Body of pancreas (tissue), 4 donors: ENCODE measurements around the gene IKZF5. TPM values are rescaled to one million over a fixed set of nuclear protein-coding genes. Genes with fewer than 3 reads are reported as not detected.

Source experiments
- ATAC-seq: fragments of 150-250 bp; one replicate; pipeline ENCODE4 v1.9.1; 2016
- DNase-seq, 4 donors: peaks; one replicate each; pipeline ENCODE4 v3.0.0-alpha.2; 2019
- H3K27ac ChIP-seq, 4 donors: fragments of 200-600 bp; sonication (generic); 1 replicate in 3 of 4; 2 replicates in 1 of 4; pipeline versions ENCODE4 v1.5.1 to v1.6.1; 2016 to 2019; ENCODE audit warnings: mild to moderate bottlenecking in 1 of 4, mixed read lengths in 1 of 4, moderate library complexity in 1 of 4
- H3K27me3 ChIP-seq, 2 donors: fragments of 200-600 bp; sonication (generic); one replicate each; pipeline ENCODE4 v1.6.0; 2016; ENCODE audit warnings: mild to moderate bottlenecking in 1 of 2
- H3K36me3 ChIP-seq, 2 donors: fragments of 200-600 bp; sonication (generic); replicated peaks in 1 of 2; 2 replicates each; pipeline ENCODE4 v1.5.1; 2016; ENCODE audit warnings: low read depth in 2 of 2; ENCODE audit not compliant: insufficient read depth in 1 of 2
- H3K4me1 ChIP-seq: fragments of 200-600 bp; sonication (generic); one replicate; pipeline ENCODE4 v1.6.0; 2016
- H3K4me3 ChIP-seq, 2 donors: fragments of 200-600 bp; sonication (generic); 1 replicate in 1 of 2; 2 replicates in 1 of 2; pipeline ENCODE4 v1.5.1; 2016 to 2019
- H3K9me3 ChIP-seq, 3 donors: fragments of 200-600 bp; sonication (generic); 1 replicate in 2 of 3; 2 replicates in 1 of 3; pipeline ENCODE4 v1.5.1; 2016
- CTCF ChIP-seq, 7 experiments: fragments of 450-650 bp in 4 of 7; fragments of 200-600 bp in 3 of 7; sonication (generic) in 3 of 7; IDR thresholded peaks; one replicate each; pipeline ENCODE4 v1.5.1; 2016 to 2019; ENCODE audit warnings: antibody characterized with exemption in 7 of 7
- POLR2A ChIP-seq, 3 donors: fragments of 450-650 bp; IDR thresholded peaks; one replicate each; pipeline ENCODE4 v1.6.1; 2016; ENCODE audit warnings: antibody characterized with exemption in 3 of 3, mild to moderate bottlenecking in 2 of 3
- WGBS, 2 donors: methylation state at CpG; one replicate each; pipeline ENCODE4 v1.1.5; 2017; 5-methylcytosine and 5-hydroxymethylcytosine counted together
- intact Hi-C: fragments of 100-400 bp; cut with DNase I; formaldehyde crosslinking; loops from one replicate; pipeline ENCODE4 v1.15.1; 2023
- total RNA-seq, 2 donors: library from RNA; depleted of rRNA; stranded (reverse); fragments of >200 nt; gene quantifications; one replicate each; pipeline ENCODE4 v1.1.0, GENCODE V29; 2016

Gene IKZF5
- total RNA-seq, 2 donors from 2014 or later: 3.6 to 10.4 TPM

DNA sequence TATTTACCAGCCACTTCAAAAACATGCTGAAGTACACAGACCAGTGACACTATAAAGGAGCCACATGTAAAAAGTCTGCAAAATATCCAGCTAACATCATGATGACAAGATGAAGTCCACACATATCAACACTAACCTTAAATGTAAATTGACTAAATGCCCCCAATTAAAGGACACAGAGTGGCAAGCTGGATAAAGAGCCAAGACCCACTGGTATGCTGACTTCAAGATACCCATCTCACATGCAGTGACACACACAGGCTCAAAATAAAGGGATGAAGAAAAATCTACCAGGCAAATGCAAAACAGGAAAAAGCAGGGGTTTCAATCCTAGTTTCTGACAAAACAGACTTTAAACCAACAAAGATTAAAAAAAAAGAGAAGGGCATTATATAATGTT, 41.7 kb downstream of the IKZF5 start:
- H3K9me3 ChIP-seq: no peaks in the 10 kb centered on the region

DNA sequence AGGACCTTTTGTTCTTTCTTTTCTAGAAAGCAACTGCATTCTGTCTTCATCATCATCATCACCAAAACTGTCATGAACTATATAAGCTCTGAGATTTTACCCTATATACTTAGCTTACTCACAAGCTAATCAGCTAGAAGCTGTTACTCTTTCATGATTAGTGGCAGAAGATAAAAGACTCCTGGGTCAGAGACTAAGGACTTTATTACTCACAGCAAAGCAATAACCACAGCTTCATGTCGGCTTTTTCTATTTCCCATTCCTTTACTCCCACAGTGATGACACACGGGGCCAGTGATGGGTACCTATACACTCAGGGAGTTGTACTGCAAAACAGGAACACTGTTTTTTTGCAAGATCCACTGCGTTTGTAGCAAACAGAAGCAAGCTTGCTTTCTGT, 46.2 kb downstream of the IKZF5 start:
- Histone ChIP-seq H3K4me3 (no peak overlapping the region), H3K27ac (no peak overlapping the region), H3K4me1 (no peaks in the 10 kb centered on the region), H3K27me3 (no peaks in the 10 kb centered on the region), H3K36me3 (no peaks in the 10 kb centered on the region), H3K9me3 (no peaks in the 10 kb centered on the region)
- DNase-seq (no peak), ATAC-seq (no peak)
- 49 to 72% methylated on average over 3 of the region's 3 CpGs for WGBS, 2 donors
- TF ChIP-seq POLR2A (IDR thresholded peaks at IDR 0.05): no peak
- intact Hi-C loops: no loop called here

More for the DNA sequence above, 41.7 kb downstream of the IKZF5 start:
- Histone ChIP-seq H3K27me3 (no peaks in the 10 kb centered on the region), H3K4me1 (no peaks in the 10 kb centered on the region), H3K36me3 (no peaks in the 10 kb centered on the region), H3K4me3 (no peak overlapping the region), H3K27ac (no peak overlapping the region)
- intact Hi-C loops: no loop called here
- no peak for DNase-seq
- ATAC-seq: no peak
- no peak for TF ChIP-seq POLR2A (IDR thresholded peaks at IDR 0.05)

- no peak for TF ChIP-seq POLR2A (IDR thresholded peaks at IDR 0.05)
- no peak for TF ChIP-seq CTCF (IDR thresholded peaks at IDR 0.05)
- H3K36me3 ChIP-seq: no peaks in the 10 kb centered on the region
- H3K4me3 ChIP-seq: no peak overlapping the region
- peaks cover 15% of the 10 kb centered on the region for H3K4me1 ChIP-seq
- peaks cover 0 to 3% (median 0%) of the 10 kb centered on the region in 3 donors for H3K9me3 ChIP-seq
- WGBS, 2 donors: 63% methylated on average over 5 of the region's 5 CpGs
- ATAC-seq (no peak), DNase-seq (no peak)
- no peak overlapping the region for H3K27ac ChIP-seq
- H3K27me3 ChIP-seq: no peaks in the 10 kb centered on the region
- intact Hi-C loops: no loop called here
Observed at GRCh38 chr10:122957474-122957873, 51.1 kb downstream of the IKZF5 start.

GRCh38 chr10:122955892-122956291, 52.7 kb downstream of the IKZF5 start:
- no peaks in the 10 kb centered on the region for H3K27me3 ChIP-seq
- DNase-seq (no peak), ATAC-seq (no peak)
- TF ChIP-seq CTCF (IDR thresholded peaks at IDR 0.05) (no peak), POLR2A (IDR thresholded peaks at IDR 0.05) (no peak)
- H3K36me3 ChIP-seq: no peaks in the 10 kb centered on the region
- H3K9me3 ChIP-seq: peaks cover 0 to 3% (median 0%) of the 10 kb centered on the region in 3 donors
- H3K27ac ChIP-seq: no peak overlapping the region
- WGBS, 2 donors: 87 to 93% methylated on average over 1 of the region's 1 CpG
- no peak overlapping the region for H3K4me3 ChIP-seq
- intact Hi-C loops: no loop called here
- H3K4me1 ChIP-seq: peaks cover 20% of the 10 kb centered on the region

DNA sequence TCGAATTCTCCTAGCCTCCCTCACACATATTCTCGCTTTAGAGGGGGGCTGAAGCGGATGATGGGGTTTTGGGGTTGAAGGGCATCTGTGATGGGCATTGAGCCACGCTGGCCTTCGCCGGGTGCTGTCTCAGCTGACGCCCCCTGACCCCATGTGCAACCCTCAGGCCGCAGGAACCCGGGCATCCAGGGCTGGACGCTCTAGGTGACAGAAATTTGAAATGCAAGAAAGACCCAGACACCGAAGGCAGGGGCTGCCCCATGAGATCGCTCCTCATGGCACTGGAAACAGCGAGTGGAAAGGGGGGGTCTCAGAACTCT, 53.9 kb downstream of the IKZF5 start:
- Histone ChIP-seq H3K27ac (peak overlapping the region in 1 of 4 donors; percentile 73), H3K27me3 (no peaks in the 10 kb centered on the region), H3K4me1 (peaks cover 20% of the 10 kb centered on the region), H3K9me3 (peaks cover 0 to 3% (median 0%) of the 10 kb centered on the region in 3 donors), H3K4me3 (no peak overlapping the region), H3K36me3 (no peaks in the 10 kb centered on the region)
- ATAC-seq (no peak), DNase-seq (peak in 1 of 4 donors; percentile 30)
- intact Hi-C loops: no loop called here
- 57 to 77% methylated on average over 11 to 13 of the region's 13 CpGs for WGBS, 2 donors
- TF ChIP-seq POLR2A (IDR thresholded peaks at IDR 0.05): no peak
- no peak for TF ChIP-seq CTCF (IDR thresholded peaks at IDR 0.05)

DNA sequence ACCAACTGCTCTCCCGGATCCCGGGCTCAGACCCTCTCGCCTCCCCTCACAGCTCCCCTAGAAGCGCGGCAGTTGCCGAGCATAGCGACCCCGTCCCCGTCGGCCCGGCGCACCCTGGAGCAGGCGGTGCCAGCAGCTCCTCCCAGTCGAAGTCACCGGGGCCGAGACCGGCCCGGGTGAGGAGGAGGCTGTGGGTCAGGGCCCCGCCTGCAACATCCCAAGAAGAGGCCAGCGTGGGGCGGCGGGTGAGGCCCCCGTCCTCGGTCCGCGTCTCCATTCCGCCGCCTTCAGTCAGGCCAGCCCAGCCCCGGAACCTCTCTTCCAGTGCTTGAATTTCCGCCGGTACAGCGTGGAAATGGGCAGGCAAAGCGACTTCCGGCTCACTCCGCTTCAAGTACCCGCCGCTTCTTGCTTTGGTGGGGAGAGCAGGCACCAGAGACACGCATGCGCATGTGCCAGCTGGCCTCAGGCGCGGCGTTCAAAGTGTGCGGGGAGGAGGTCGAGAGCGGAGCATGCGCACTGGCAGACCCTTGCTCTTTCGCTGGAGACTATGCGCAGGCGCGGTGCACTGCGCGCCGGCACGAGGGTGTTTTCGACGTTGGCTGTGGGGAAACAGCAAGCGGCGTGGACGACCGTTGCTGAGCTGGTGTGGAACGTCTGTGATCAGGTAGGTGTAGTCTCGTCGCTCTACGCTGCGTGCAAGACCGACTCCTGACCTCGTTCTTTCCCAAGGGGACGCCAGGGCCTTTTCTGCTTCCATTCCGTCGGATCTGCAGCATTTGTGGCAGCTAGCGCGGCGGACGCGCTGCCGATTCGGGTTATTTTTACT, 54.5 kb downstream of the IKZF5 start, which contains the start of gene C10orf88:
C10orf88 (minus strand) TSS at position 326 of the 829 bp plus-strand sequence; CDS start at position 277, 49 bp downstream.
- intact Hi-C loops: no loop called here
- H3K4me1 ChIP-seq: peaks cover 20% of the 10 kb centered on the region
- H3K9me3 ChIP-seq: peaks cover 0 to 3% (median 0%) of the 10 kb centered on the region in 3 donors
- peak within 1 kb of the TSS; percentile 54 to 77 (median 66) for H3K27ac ChIP-seq
- DNase-seq (peak; percentile 97 to 99 (median 98)), ATAC-seq (peak; percentile 100)
- peak within 1 kb of the TSS; percentile 81 to 82 for H3K4me3 ChIP-seq
- H3K36me3 ChIP-seq: no peaks in the 10 kb centered on the region
- no peaks in the 10 kb centered on the region for H3K27me3 ChIP-seq
- WGBS, 2 donors: 3 to 42% methylated on average over 16 to 75 of the region's 77 CpGs
- peak in 2 of 3 donors; percentile 62 to 64 for TF ChIP-seq POLR2A (IDR thresholded peaks at IDR 0.05)
- peak in 1 of 7 experiments; percentile 21 for TF ChIP-seq CTCF (IDR thresholded peaks at IDR 0.05)
